ENCODE data around the gene ANKRD35.
"Not testable (repeated sequence)": the region's sequence is repeated elsewhere in the genome, so short reads cannot be mapped to it uniquely, and the experiment has no call there.

The ANKRD35 gene

GRCh38 chr1:145857170-145857569 is 28.5 kb downstream of the ANKRD35 start:
- DNase-seq = no peak

DNA sequence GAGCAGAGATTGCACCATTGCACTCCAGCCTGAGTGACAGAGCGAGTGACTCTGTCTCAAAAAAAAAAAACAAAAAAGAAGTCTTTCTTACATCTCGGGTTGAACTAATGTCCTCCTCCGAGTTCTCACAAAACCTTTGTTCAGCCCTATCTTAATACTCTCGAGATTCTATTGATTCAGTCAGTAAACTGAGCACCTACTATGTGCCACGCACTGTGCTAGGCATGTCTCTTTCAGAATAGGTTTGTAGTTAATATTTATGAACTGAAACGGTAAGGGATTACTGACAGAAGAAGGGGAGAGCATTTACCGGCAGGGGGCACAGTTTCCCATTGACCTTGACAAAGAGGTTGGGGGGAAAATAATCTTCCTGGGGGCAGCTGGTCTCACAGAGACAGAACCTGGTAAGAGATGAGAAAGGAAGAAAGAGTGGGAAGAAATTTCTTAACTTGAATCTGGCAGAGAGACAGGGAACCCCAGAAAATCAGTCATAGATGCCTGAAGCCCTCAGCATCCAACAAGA is 30.2 kb downstream of the ANKRD35 start:
- no peak for DNase-seq

- DNase-seq = peak in 1 of 2 donors; percentile 7
Measured at GRCh38 chr1:145849356-145850160, 36.1 kb downstream of the ANKRD35 start.

- no peak for DNase-seq
Measured at GRCh38 chr1:145847827-145848226, 37.8 kb downstream of the ANKRD35 start.

GRCh38 chr1:145846201-145846612 is 39.5 kb downstream of the ANKRD35 start:
- DNase-seq = peak; percentile 28 to 53

GRCh38 chr1:145845514-145846161 is 40.0 kb downstream of the ANKRD35 start, which contains the start of gene NUDT17:
TSS of gene NUDT17 (plus strand) at chr1:145845630. CDS start at chr1:145845641, 11 bp downstream.
- DNase-seq = peak; percentile 71 to 76

- no peak for DNase-seq
Measured at GRCh38 chr1:145845144-145845513, 40.5 kb downstream of the ANKRD35 start.

DNA sequence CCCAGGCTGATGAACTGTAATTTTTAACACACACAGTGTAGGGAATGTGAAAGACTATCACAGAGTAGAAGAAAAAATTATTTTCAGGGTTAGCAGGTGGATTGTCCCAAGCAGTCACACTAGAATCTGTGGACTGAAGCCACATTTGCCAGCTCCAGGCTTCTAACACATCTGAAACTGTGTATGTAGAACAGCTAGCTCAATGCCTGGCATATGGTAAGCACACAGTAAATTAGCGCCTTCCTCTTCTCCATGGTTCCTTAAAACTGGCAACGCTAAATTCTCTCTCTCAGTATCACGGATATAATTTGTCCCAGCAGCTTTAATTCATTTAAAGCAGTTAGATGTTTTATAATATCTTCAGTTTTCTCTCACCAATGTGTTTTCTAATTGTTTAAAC is 42.6 kb downstream of the ANKRD35 start:
- no peak for DNase-seq

GRCh38 chr1:145837656-145838055 is 48.0 kb downstream of the ANKRD35 start:
- DNase-seq = no peak

- not testable (repeated sequence) for DNase-seq
Measured at GRCh38 chr1:145830810-145831209, 54.9 kb downstream of the ANKRD35 start.

DNA sequence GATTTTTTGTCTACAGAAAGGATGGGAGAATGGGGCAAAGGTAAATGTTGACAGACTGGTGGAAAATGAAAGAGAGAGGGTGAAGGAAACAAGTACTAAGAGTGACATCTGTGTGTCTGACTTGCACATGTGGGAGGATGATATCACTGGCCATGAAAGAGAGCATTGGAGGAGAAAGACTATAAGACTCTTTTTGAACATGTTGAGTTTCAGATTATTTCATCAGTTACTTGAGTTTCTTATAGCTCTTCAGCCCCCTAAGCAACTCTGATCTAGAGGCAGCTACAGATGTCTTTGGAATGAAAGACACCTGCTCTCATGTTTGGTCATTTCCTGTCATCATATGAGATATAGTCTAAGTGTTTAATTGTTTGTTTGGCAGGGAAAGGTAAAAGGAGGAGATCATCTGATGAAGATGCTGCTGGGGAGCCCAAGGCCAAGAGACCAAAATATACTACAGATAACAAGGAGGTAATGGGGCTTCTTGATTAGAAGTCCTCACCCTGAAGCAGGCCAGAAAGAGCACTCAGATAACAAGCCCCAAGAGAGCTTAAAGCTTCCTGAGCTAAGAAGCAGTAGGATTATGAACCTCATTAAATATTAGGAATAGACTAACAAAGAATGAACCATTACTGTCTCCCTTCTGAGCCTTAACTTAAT is 57.2 kb downstream of the ANKRD35 start:
- DNase-seq = no peak

DNA sequence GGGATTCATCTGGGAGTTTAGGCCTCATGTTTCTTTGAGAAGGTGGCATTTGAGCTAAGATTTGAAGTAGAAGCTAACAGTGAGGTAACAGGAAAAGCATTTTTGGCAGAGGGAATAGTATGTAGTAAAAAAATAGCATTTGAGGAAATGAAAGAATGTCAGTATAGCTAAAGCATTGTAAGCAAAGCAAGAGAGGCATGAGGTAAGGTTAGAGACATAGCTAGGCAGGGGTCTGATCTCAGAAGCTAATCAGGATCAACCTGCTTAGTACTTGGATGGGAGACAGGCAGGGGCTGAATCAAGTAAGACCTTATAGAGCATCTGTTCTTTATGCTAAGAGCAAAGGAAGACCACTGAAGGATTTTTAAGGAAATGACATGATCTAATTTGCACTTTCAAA is 57.7 kb downstream of the ANKRD35 start:
- DNase-seq = no peak

GRCh38 chr1:145826030-145826429 is 59.6 kb downstream of the ANKRD35 start:
- DNase-seq = no peak

DNA sequence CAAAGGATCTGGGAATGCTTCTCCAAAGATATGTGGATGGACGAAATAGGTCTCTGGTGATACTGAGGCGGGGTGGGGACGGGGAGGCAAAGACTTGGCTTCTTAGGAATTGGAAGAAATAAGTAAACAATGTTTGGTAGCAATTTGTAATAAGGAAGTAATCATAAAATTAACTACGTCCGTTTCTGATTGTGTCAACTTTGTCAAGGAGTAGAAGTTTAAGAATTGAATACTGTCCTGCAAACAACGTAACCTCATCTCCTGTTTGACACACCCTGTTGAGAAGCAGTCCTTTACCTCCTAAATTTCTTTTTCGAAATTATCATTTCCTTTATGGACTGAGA is 61.2 kb downstream of the ANKRD35 start:
- no peak for DNase-seq

DNA sequence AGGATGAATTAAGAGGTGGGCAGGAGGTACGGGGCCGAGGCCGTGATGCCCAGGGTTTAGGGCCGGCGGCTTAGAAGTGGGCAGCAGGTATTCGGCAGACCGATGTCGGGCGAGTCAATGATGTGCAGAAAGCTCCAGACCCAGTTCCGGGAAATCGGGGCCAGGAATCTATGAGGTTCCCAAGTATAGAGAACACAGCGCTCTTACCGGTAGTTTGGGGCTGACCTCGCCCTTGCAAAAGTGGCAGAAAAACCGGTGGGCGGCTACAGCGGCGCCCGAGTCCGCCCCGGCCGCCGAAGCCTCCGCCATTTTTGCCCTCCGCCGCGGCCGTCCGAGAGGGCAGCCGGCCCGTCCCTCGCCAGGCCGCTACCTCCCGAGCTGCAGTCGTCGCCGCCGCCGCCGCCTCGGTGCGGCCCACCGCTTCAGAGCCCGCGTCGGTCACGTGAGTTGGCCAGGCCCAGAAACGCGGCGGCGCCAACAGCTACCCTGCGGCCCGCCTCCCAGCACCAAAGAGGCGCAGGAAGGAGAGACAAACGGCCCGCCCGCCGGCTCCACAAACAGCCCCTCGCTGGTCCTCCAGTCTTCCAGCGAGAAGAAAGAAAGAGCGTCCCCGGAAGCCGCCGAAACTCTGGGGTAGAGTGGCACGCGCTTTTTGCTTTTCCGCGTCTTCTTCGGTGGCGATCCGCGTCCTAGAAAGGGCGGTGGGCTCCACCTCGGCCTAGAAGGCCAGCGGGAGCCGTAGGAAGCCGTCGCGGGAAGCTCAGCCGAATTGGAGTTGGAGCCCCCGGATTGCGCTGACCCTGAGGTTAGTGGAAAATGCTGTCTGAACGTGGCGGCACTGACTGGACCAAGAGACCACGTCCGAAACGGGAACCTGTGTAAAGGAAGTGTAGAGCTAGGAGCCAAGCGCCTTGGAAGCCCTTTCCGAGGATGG is 61.8 kb downstream of the ANKRD35 start, which contains the start of the genes POLR3C and RNF115:
Gene POLR3C, plus strand, starts transcription at position 636 of the 934 bp plus-strand sequence. CDS start 1,577 bp downstream, outside the sequence.
Gene RNF115, minus strand, starts transcription at position 531 of the 934 bp plus-strand sequence. Its CDS starts 222 bp downstream, at position 309.
- peak; percentile 86 to 91 for DNase-seq

DNA sequence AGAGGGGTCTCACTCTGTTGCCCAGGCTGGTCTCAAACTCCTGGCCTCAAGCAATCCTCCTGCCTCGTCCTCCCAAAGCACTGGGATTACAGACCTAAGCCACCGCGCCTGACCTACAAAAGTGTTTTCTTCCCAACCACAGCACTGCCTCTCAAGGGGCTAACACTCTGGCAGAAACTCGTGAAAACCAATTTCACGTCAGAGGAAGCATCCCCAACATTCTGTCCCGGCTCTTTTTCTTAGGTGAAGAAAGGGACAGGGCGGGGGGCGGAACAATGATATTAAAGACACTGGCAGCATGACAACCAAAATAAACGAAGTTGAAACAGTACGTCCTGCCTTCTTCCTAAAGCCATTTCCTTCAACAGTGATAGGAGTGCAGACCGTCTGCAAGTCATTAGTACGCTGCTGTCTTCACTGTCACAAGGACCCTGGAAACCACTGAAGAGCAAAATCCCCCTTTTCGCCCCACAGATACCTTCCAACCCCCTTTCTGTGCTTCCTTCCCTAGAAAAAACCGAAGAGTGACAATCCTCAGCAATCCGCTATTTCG is 62.8 kb downstream of the ANKRD35 start:
- not testable (repeated sequence) for DNase-seq

GRCh38 chr1:145818095-145818494 is 67.6 kb downstream of the ANKRD35 start:
- DNase-seq = peak in 1 of 2 donors; percentile 15
